HG03432 (cell line): ENCODE measurements around the gene SEC61A1.

Experiments used
- ATAC-seq: cut with Tn5 transposase; IDR thresholded peaks from one replicate; pipeline ENCODE4 v1.9.1; 2021; ENCODE audit warnings: mild to moderate bottlenecking, moderate library complexity; ENCODE audit not compliant: unreplicated experiment

SEC61A1 gene

GRCh38 chr3:128076483-128077201 lies 24.4 kb downstream of the SEC61A1 start:
- no peak for ATAC-seq

GRCh38 chr3:128077202-128077624 lies 25.0 kb downstream of the SEC61A1 start:
- ATAC-seq = no peak

- ATAC-seq = no peak
Observed at GRCh38 chr3:128077665-128078064, 25.4 kb downstream of the SEC61A1 start.

GRCh38 chr3:128078322-128078721 lies 26.1 kb downstream of the SEC61A1 start:
- ATAC-seq = no peak

GRCh38 chr3:128078875-128079274 lies 26.6 kb downstream of the SEC61A1 start:
- no peak for ATAC-seq

GRCh38 chr3:128079823-128080222 lies 27.6 kb downstream of the SEC61A1 start:
- ATAC-seq = no peak

- no peak for ATAC-seq
Observed at GRCh38 chr3:128080323-128081080, 28.3 kb downstream of the SEC61A1 start.

- no peak for ATAC-seq
Observed at GRCh38 chr3:128081226-128081625, 29.0 kb downstream of the SEC61A1 start.

GRCh38 chr3:128081846-128082245 lies 29.6 kb downstream of the SEC61A1 start:
- no peak for ATAC-seq

- ATAC-seq = no peak
Observed at GRCh38 chr3:128082546-128082945, 30.3 kb downstream of the SEC61A1 start.

GRCh38 chr3:128083396-128083795 lies 31.2 kb downstream of the SEC61A1 start:
- ATAC-seq = no peak

- ATAC-seq = no peak
Observed at GRCh38 chr3:128083980-128084674, 31.9 kb downstream of the SEC61A1 start.

- no peak for ATAC-seq
Observed at GRCh38 chr3:128084675-128085021, 32.4 kb downstream of the SEC61A1 start.

- ATAC-seq = no peak
Observed at GRCh38 chr3:128089135-128089534, 36.9 kb downstream of the SEC61A1 start.

- ATAC-seq = no peak
Observed at GRCh38 chr3:128091586-128091985, 39.3 kb downstream of the SEC61A1 start.

- ATAC-seq = no peak
Observed at GRCh38 chr3:128094295-128095151, 42.3 kb downstream of the SEC61A1 start.

GRCh38 chr3:128095222-128095703 lies 43.0 kb downstream of the SEC61A1 start:
- peak; percentile 69 for ATAC-seq

- ATAC-seq = no peak
Observed at GRCh38 chr3:128098234-128098633, 46.0 kb downstream of the SEC61A1 start.

GRCh38 chr3:128100161-128100560 lies 47.9 kb downstream of the SEC61A1 start:
- no peak for ATAC-seq

- no peak for ATAC-seq
Observed at GRCh38 chr3:128100638-128101037, 48.4 kb downstream of the SEC61A1 start.
